Measurements from ENCODE around the gene KIAA0825.

Gene KIAA0825

DNA sequence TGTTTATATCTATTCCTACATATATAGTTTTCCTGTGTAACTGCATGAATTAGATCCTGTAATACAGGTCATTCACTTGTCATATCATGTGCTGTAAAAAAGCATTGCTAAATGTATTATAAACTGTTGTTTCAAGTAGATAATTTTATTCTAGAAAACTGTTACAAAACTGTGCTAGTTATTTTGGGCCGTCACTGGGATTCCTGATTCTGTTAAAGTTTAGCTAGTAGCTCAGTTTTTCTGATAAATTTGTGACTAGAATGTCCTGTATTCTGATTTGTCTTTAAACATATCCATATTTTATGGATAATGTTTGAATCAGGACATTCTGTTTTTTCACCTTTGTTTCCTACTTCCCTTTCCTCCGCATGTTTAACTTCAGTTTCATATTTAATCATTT, 5.5 kb upstream of the KIAA0825 start:
- Histone ChIP-seq H3K27me3 (replicated peaks; ENCODE audit: control insufficient read depth, insufficient read depth, low read length) (no peaks in the 10 kb centered on the region), H3K36me3 (ENCODE audit: control insufficient read depth, insufficient read depth, low read length) (no peaks in the 10 kb centered on the region), H3K4me3 (replicated peaks; ENCODE audit: low read depth, low read length) (no peak overlapping the region)
- DNase-seq (ENCODE audit: extremely low read depth, insufficient read length): no peak
- TF ChIP-seq, protein P1, sequence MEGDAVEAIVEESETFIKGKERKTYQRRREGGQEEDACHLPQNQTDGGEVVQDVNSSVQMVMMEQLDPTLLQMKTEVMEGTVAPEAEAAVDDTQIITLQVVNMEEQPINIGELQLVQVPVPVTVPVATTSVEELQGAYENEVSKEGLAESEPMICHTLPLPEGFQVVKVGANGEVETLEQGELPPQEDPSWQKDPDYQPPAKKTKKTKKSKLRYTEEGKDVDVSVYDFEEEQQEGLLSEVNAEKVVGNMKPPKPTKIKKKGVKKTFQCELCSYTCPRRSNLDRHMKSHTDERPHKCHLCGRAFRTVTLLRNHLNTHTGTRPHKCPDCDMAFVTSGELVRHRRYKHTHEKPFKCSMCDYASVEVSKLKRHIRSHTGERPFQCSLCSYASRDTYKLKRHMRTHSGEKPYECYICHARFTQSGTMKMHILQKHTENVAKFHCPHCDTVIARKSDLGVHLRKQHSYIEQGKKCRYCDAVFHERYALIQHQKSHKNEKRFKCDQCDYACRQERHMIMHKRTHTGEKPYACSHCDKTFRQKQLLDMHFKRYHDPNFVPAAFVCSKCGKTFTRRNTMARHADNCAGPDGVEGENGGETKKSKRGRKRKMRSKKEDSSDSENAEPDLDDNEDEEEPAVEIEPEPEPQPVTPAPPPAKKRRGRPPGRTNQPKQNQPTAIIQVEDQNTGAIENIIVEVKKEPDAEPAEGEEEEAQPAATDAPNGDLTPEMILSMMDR (IDR thresholded peaks at IDR 0.05; ENCODE audit: insufficient read depth, low read length, poor library complexity, severe bottlenecking): no peak

DNA sequence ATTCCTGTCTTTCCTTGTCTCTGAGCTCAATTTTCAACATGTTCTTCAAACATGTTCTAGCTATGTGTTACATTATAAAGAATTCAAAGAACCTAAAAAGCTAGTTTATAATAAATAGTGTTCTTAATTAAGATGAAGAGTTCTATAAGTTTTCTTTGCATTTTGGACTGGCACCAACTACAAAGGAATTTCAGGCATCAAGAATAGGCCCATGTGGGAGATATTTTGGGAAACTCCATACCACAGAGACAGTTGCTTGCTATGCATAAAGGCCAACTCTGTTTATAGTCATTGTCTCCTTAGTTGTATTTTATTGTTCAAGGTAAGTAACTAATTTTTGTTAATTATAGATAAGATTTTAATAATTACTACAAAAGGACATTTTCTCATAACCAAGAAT, 4.6 kb upstream of the KIAA0825 start:
- DNase-seq (ENCODE audit: extremely low read depth, insufficient read length): no peak
- Histone ChIP-seq H3K4me3 (replicated peaks; ENCODE audit: low read depth, low read length) (no peak overlapping the region), H3K36me3 (ENCODE audit: control insufficient read depth, insufficient read depth, low read length) (no peaks in the 10 kb centered on the region), H3K27me3 (replicated peaks; ENCODE audit: control insufficient read depth, insufficient read depth, low read length) (no peaks in the 10 kb centered on the region)
- TF ChIP-seq, protein P1 (IDR thresholded peaks at IDR 0.05; ENCODE audit: insufficient read depth, low read length, poor library complexity, severe bottlenecking): no peak

DNA sequence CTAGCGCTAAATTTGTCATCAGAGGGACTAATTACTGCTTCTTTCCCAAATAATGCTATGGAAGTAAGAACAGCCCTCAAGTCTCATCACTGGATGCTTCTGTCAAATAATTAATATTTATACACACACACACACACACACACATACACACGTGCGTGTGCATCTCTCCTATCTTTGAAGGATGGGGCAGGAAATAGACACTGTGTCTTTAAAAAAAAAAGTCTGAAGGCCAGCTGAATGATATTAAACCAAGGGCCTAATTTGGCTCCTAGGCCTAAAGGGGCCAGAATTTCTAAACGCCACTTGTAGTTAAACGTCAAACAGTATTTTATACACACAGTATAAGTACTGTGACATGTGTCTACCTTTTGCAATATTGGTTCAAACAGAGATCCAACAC, 3.4 kb upstream of the KIAA0825 start:
- no peaks in the 10 kb centered on the region for H3K36me3 ChIP-seq (ENCODE audit: control insufficient read depth, insufficient read depth, low read length)
- H3K27me3 ChIP-seq (replicated peaks; ENCODE audit: control insufficient read depth, insufficient read depth, low read length): no peaks in the 10 kb centered on the region
- TF ChIP-seq, protein P1 (IDR thresholded peaks at IDR 0.05; ENCODE audit: insufficient read depth, low read length, poor library complexity, severe bottlenecking): no peak
- no peak overlapping the region for H3K4me3 ChIP-seq (replicated peaks; ENCODE audit: low read depth, low read length)
- DNase-seq (ENCODE audit: extremely low read depth, insufficient read length): no peak

DNA sequence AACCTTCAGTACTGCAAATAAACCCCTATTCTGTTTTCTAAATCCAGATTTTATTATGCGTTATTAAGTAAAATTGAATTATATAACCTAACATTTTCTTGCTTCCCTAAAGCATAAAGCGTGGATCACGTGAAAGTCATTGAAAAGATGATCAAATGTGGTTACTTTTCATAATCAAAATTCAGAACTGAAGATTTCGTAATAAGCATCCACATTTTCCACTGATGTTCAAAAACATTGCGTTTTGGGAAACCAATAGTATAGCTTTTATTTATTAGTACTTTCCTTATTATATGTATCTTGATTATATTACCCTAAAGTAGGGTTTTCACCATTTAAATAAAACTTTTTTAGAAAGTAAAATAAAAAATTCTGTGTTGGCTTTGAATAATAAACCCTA, 1.9 kb upstream of the KIAA0825 start:
- Histone ChIP-seq H3K27me3 (replicated peaks; ENCODE audit: control insufficient read depth, insufficient read depth, low read length) (no peaks in the 10 kb centered on the region), H3K36me3 (ENCODE audit: control insufficient read depth, insufficient read depth, low read length) (no peaks in the 10 kb centered on the region), H3K4me3 (replicated peaks; ENCODE audit: low read depth, low read length) (no peak overlapping the region)
- TF ChIP-seq, protein P1 (IDR thresholded peaks at IDR 0.05; ENCODE audit: insufficient read depth, low read length, poor library complexity, severe bottlenecking): no peak
- DNase-seq (ENCODE audit: extremely low read depth, insufficient read length): no peak

DNA sequence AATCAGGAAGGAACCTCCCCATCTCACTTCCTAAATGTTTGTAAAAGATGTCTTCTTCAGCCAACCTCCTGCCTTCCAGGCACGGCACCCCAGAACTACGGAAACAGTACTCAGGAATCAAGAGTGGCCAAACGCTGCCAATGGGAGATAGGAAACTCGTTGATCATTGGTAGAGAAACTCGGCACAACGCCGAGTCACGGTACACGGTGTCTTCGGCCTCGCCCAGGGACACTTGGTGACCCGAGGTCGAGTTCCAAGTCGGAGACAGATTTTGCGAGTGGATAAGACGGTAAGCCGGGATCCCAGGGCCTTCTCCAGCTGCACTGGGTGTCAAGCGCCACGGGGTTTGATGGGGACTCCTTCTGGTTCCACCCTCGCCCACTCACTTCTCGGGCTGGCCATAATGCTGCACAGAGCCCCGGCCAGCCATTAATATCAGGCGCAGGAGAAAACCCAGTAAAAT, 343 bp downstream of the KIAA0825 start:
- TF ChIP-seq, protein P1 (IDR thresholded peaks at IDR 0.05; ENCODE audit: insufficient read depth, low read length, poor library complexity, severe bottlenecking): no peak
- no peak for DNase-seq (ENCODE audit: extremely low read depth, insufficient read length)
- Histone ChIP-seq H3K4me3 (replicated peaks; ENCODE audit: low read depth, low read length) (peak overlapping the region; percentile 71), H3K27me3 (replicated peaks; ENCODE audit: control insufficient read depth, insufficient read depth, low read length) (no peaks in the 10 kb centered on the region), H3K36me3 (ENCODE audit: control insufficient read depth, insufficient read depth, low read length) (no peaks in the 10 kb centered on the region)

DNA sequence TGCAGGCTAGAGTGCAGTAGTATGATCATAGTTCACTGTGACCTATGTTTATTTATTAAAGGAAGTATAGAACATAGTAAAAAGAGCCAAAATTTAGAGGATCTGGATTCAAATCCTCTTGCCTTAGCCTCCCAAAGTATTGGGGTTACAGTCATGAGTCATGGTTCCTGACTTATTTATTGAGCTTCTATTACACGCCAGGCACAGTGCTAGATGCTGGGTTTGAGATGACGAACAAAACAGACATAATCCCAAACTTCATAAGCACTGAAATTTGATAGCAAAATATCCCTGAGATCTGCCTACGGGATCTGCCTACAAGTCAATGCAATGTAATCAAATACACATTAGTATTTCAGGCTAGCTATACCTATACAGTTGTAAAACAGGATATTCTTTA, 2.5 kb downstream of the KIAA0825 start:
- DNase-seq (ENCODE audit: extremely low read depth, insufficient read length): no peak
- TF ChIP-seq, protein P1 (IDR thresholded peaks at IDR 0.05; ENCODE audit: insufficient read depth, low read length, poor library complexity, severe bottlenecking): no peak
- H3K36me3 ChIP-seq (ENCODE audit: control insufficient read depth, insufficient read depth, low read length): no peaks in the 10 kb centered on the region
- no peak overlapping the region for H3K4me3 ChIP-seq (replicated peaks; ENCODE audit: low read depth, low read length)
- no peaks in the 10 kb centered on the region for H3K27me3 ChIP-seq (replicated peaks; ENCODE audit: control insufficient read depth, insufficient read depth, low read length)

Data from GM06990 (cell line).